ENCODE results near the gene UTP11. TPM values are rescaled to one million over a fixed set of nuclear protein-coding genes. Genes with fewer than 3 reads are reported as not detected.

Gene UTP11
- total RNA-seq, 1 donor from 2014 or later = 32.6 TPM

- no peak overlapping the region for H3K4me3 Mint-ChIP-seq (ENCODE audit: unreplicated experiment)
- no peak overlapping the region for H3K27ac Mint-ChIP-seq (ENCODE audit: unreplicated experiment)
- H3K36me3 Mint-ChIP-seq (ENCODE audit: unreplicated experiment) = peaks cover 42% of the 10 kb centered on the region
- peak; percentile 73 for TF ChIP-seq CTCF (IDR thresholded peaks at IDR 0.05)
- no peaks in the 10 kb centered on the region for H3K27me3 Mint-ChIP-seq (ENCODE audit: unreplicated experiment)
- no peak for DNase-seq (ENCODE audit: extremely low spot score, unreplicated experiment)
- peaks cover 3% of the 10 kb centered on the region for H3K4me1 Mint-ChIP-seq (ENCODE audit: unreplicated experiment)
- H3K9me3 Mint-ChIP-seq (ENCODE audit: unreplicated experiment) = no peaks in the 10 kb centered on the region
Observed at GRCh38 chr1:38018864-38019343, 6.4 kb downstream of the UTP11 start.

- Mint-ChIP-seq H3K36me3 (ENCODE audit: unreplicated experiment) (peaks cover 49% of the 10 kb centered on the region), H3K27me3 (ENCODE audit: unreplicated experiment) (no peaks in the 10 kb centered on the region), H3K9me3 (ENCODE audit: unreplicated experiment) (no peaks in the 10 kb centered on the region), H3K27ac (ENCODE audit: unreplicated experiment) (no peak overlapping the region), H3K4me3 (ENCODE audit: unreplicated experiment) (no peak overlapping the region), H3K4me1 (ENCODE audit: unreplicated experiment) (no peaks in the 10 kb centered on the region)
- TF ChIP-seq CTCF (IDR thresholded peaks at IDR 0.05) = no peak
- DNase-seq (ENCODE audit: extremely low spot score, unreplicated experiment) = no peak
Observed at GRCh38 chr1:38020396-38020795, 7.9 kb downstream of the UTP11 start.

DNA sequence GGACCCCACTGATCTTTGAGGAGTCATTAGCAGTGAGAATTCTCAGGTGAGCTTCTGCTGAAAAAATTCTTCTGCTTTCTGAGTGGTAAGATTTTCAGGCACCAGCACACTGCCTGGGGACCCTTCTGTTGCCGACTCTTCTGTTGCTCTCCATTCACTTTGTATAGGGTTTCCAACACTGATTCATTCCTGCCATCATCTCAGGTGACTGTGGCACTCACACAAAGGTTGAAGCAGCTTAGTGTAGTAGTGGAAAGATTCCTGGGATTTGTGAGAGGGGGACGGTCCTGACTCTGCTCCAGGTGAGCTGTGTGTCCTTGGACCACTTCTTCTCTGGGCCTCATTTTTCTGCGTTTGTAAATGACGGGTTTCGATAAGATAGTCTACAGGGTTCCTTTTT lies 9.4 kb downstream of the UTP11 start:
- Mint-ChIP-seq H3K36me3 (ENCODE audit: unreplicated experiment) (peaks cover 50% of the 10 kb centered on the region), H3K4me1 (ENCODE audit: unreplicated experiment) (no peaks in the 10 kb centered on the region), H3K27me3 (ENCODE audit: unreplicated experiment) (no peaks in the 10 kb centered on the region), H3K27ac (ENCODE audit: unreplicated experiment) (no peak overlapping the region), H3K9me3 (ENCODE audit: unreplicated experiment) (no peaks in the 10 kb centered on the region), H3K4me3 (ENCODE audit: unreplicated experiment) (no peak overlapping the region)
- no peak for TF ChIP-seq CTCF (IDR thresholded peaks at IDR 0.05)
- DNase-seq (ENCODE audit: extremely low spot score, unreplicated experiment) = no peak

DNA sequence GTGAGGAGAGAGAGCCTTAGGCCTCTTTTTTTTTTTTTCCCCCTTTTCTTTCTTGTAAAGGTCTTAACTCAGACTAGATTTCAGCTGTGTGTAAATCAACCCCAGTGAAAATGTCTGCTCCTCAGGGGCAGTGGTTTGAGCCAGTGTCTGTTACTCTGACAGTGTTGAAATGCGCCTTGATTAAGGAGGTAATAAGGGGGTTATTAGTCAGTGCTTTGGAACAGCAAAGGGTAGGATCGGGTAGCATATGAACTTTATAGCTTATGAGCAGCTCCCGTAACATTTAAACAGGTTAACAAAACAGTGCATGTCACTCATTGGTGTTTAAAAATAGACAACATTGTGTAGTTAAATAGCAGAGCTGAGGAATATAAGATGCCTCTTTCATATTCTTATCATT lies 10.3 kb downstream of the UTP11 start:
- Mint-ChIP-seq H3K9me3 (ENCODE audit: unreplicated experiment) (no peaks in the 10 kb centered on the region), H3K27ac (ENCODE audit: unreplicated experiment) (no peak overlapping the region), H3K27me3 (ENCODE audit: unreplicated experiment) (no peaks in the 10 kb centered on the region), H3K4me3 (ENCODE audit: unreplicated experiment) (no peak overlapping the region), H3K36me3 (ENCODE audit: unreplicated experiment) (peaks cover 48% of the 10 kb centered on the region), H3K4me1 (ENCODE audit: unreplicated experiment) (peaks cover 3% of the 10 kb centered on the region)
- DNase-seq (ENCODE audit: extremely low spot score, unreplicated experiment) = no peak
- TF ChIP-seq CTCF (IDR thresholded peaks at IDR 0.05) = no peak

- no peak for TF ChIP-seq CTCF (IDR thresholded peaks at IDR 0.05)
- Mint-ChIP-seq H3K9me3 (ENCODE audit: unreplicated experiment) (no peaks in the 10 kb centered on the region), H3K36me3 (ENCODE audit: unreplicated experiment) (peaks cover 33% of the 10 kb centered on the region), H3K4me3 (ENCODE audit: unreplicated experiment) (no peak overlapping the region), H3K4me1 (ENCODE audit: unreplicated experiment) (peaks cover 21% of the 10 kb centered on the region), H3K27me3 (ENCODE audit: unreplicated experiment) (no peaks in the 10 kb centered on the region), H3K27ac (ENCODE audit: unreplicated experiment) (no peak overlapping the region)
- no peak for DNase-seq (ENCODE audit: extremely low spot score, unreplicated experiment)
Observed at GRCh38 chr1:38025233-38025632, 12.7 kb downstream of the UTP11 start.
